Sigmoid colon (tissue), 4 donors: Measurements from ENCODE around the gene TARP.

Source experiments
- CTCF ChIP-seq, 4 experiments: fragments of 450-650 bp in 3 of 4; fragments of 200-600 bp in 1 of 4; IDR thresholded peaks; one replicate each; pipeline ENCODE4 v1.5.1; 2016 to 2019; ENCODE audit warnings: antibody characterized with exemption in 4 of 4, mild to moderate bottlenecking in 3 of 4, moderate library complexity in 2 of 4
- POLR2A ChIP-seq, 2 donors: fragments of 450-650 bp; IDR thresholded peaks; one replicate each; pipeline ENCODE4 v1.6.1; 2016; ENCODE audit warnings: antibody characterized with exemption in 2 of 2, mild to moderate bottlenecking in 2 of 2, moderate library complexity in 2 of 2
- POLR2AphosphoS5 ChIP-seq, 4 donors: sonication (generic); formaldehyde crosslinking; IDR thresholded peaks; one replicate each; pipeline ENCODE4 v1.6.1; 2017; ENCODE audit warnings: antibody characterized with exemption in 4 of 4

DNA sequence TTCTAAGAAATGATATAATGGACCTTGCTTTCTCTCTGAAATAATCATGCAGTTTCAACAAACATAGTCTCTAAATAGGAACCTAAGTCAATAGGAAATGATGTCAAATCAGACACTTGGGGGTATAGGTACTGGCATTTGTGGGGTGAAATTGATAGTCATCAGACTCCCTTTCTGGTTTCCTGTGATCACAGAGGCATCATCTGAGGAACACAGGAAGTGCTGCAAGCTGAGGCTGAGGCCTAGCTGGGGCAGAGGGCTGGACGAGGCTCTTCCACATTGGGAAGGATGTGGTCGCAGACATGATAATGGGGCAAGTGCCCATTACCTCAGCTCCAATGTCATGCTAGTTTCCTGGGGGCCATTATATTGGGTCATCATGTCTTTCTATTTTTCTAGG lies 33.5 kb upstream of the TARP start:
- TF ChIP-seq POLR2A (IDR thresholded peaks at IDR 0.05) (no peak), CTCF (IDR thresholded peaks at IDR 0.05) (no peak), POLR2AphosphoS5 (IDR thresholded peaks at IDR 0.05) (no peak)
